ENCODE data around the gene TRIO.

The TRIO gene

GRCh38 chr5:14395411-14395810 lies 252.3 kb downstream of the TRIO start:
- Histone ChIP-seq H3K79me2 (ENCODE audit: control insufficient read depth, low read length) (no peaks in the 10 kb centered on the region), H3K9me2 (replicated peaks; ENCODE audit: control insufficient read depth, low read length) (no peaks in the 10 kb centered on the region), H3K36me3 (ENCODE audit: control insufficient read depth, low read length) (peaks cover 39% of the 10 kb centered on the region)

GRCh38 chr5:14396066-14396465 lies 252.9 kb downstream of the TRIO start:
- Histone ChIP-seq H3K36me3 (ENCODE audit: control insufficient read depth, low read length) (peaks cover 41% of the 10 kb centered on the region), H4K20me1 (ENCODE audit: control insufficient read depth, insufficient read depth, low read depth, low read length) (no peaks in the 10 kb centered on the region), H3K4me2 (ENCODE audit: low read length) (no peak overlapping the region), H3K4me3 (ENCODE audit: low read length) (no peak overlapping the region), H3K27me3 (ENCODE audit: control insufficient read depth, low read length) (no peaks in the 10 kb centered on the region), H3K27ac (ENCODE audit: low read depth, low read length) (no peak overlapping the region), H3K9me3 (ENCODE audit: control insufficient read depth, insufficient read depth, low read length) (no peaks in the 10 kb centered on the region), H3K9me2 (replicated peaks; ENCODE audit: control insufficient read depth, low read length) (no peaks in the 10 kb centered on the region), H3K79me2 (ENCODE audit: control insufficient read depth, low read length) (no peaks in the 10 kb centered on the region), H3K4me1 (ENCODE audit: control insufficient read depth, low read length) (no peaks in the 10 kb centered on the region), H3F3A (ENCODE audit: control insufficient read depth, insufficient read depth) (no peaks in the 10 kb centered on the region)
- TF ChIP-seq EZH2phosphoT487 (IDR thresholded peaks at IDR 0.05; ENCODE audit: borderline replicate concordance, low read length) (no peak), CTCF (IDR thresholded peaks at IDR 0.05; ENCODE audit: low read depth, low read length, poor library complexity, severe bottlenecking) (no peak)

More at GRCh38 chr5:14395411-14395810, 252.3 kb downstream of the TRIO start:
- H3F3A ChIP-seq (ENCODE audit: control insufficient read depth, insufficient read depth), result no peaks in the 10 kb centered on the region
- TF ChIP-seq CTCF (IDR thresholded peaks at IDR 0.05; ENCODE audit: low read depth, low read length, poor library complexity, severe bottlenecking), result no peak
- TF ChIP-seq EZH2phosphoT487 (IDR thresholded peaks at IDR 0.05; ENCODE audit: borderline replicate concordance, low read length), result no peak
- H3K9me3 ChIP-seq (ENCODE audit: control insufficient read depth, insufficient read depth, low read length), result no peaks in the 10 kb centered on the region
- no peak overlapping the region for H3K4me3 ChIP-seq (ENCODE audit: low read length)
- H3K27me3 ChIP-seq (ENCODE audit: control insufficient read depth, low read length), result no peaks in the 10 kb centered on the region
- no peak overlapping the region for H3K4me2 ChIP-seq (ENCODE audit: low read length)
- no peaks in the 10 kb centered on the region for H4K20me1 ChIP-seq (ENCODE audit: control insufficient read depth, insufficient read depth, low read depth, low read length)
- no peaks in the 10 kb centered on the region for H3K4me1 ChIP-seq (ENCODE audit: control insufficient read depth, low read length)
- no peak overlapping the region for H3K27ac ChIP-seq (ENCODE audit: low read depth, low read length)

- Histone ChIP-seq H3K27ac (ENCODE audit: low read depth, low read length) (no peak overlapping the region), H3K4me3 (ENCODE audit: low read length) (no peak overlapping the region), H3K36me3 (ENCODE audit: control insufficient read depth, low read length) (peaks cover 40% of the 10 kb centered on the region), H3K4me1 (ENCODE audit: control insufficient read depth, low read length) (no peaks in the 10 kb centered on the region), H3F3A (ENCODE audit: control insufficient read depth, insufficient read depth) (no peaks in the 10 kb centered on the region), H3K27me3 (ENCODE audit: control insufficient read depth, low read length) (no peaks in the 10 kb centered on the region), H3K79me2 (ENCODE audit: control insufficient read depth, low read length) (no peaks in the 10 kb centered on the region), H3K4me2 (ENCODE audit: low read length) (no peak overlapping the region), H3K9me2 (replicated peaks; ENCODE audit: control insufficient read depth, low read length) (no peaks in the 10 kb centered on the region), H4K20me1 (ENCODE audit: control insufficient read depth, insufficient read depth, low read depth, low read length) (no peaks in the 10 kb centered on the region), H3K9me3 (ENCODE audit: control insufficient read depth, insufficient read depth, low read length) (no peaks in the 10 kb centered on the region)
- TF ChIP-seq EZH2phosphoT487 (IDR thresholded peaks at IDR 0.05; ENCODE audit: borderline replicate concordance, low read length) (no peak), CTCF (IDR thresholded peaks at IDR 0.05; ENCODE audit: low read depth, low read length, poor library complexity, severe bottlenecking) (no peak)
These were observed 253.6 kb downstream of the TRIO start for GRCh38 chr5:14396737-14397136.
